Measurements from ENCODE around the gene ADCY1. TPM values are rescaled to one million over a fixed set of nuclear protein-coding genes. Genes with fewer than 3 reads are reported as not detected.

ADCY1 gene
- 0.03 and 0.26 TPM in 2 replicates for total RNA-seq

GRCh38 chr7:45573661-45574415, at the start of gene ADCY1:
Gene ADCY1 (plus strand): TSS chr7:45574368. CDS start chr7:45574544, 176 bp downstream.

